COR-L47 (cell line): ENCODE measurements around the gene EPHA2.
"Not testable (repeated sequence)": the region's sequence is repeated elsewhere in the genome, so short reads cannot be mapped to it uniquely, and the experiment has no call there.

Source experiments
- DNase-seq: peaks from one replicate; lab custom pipeline; 2025; lab: John Stamatoyannopoulos, UW

The EPHA2 gene

DNA sequence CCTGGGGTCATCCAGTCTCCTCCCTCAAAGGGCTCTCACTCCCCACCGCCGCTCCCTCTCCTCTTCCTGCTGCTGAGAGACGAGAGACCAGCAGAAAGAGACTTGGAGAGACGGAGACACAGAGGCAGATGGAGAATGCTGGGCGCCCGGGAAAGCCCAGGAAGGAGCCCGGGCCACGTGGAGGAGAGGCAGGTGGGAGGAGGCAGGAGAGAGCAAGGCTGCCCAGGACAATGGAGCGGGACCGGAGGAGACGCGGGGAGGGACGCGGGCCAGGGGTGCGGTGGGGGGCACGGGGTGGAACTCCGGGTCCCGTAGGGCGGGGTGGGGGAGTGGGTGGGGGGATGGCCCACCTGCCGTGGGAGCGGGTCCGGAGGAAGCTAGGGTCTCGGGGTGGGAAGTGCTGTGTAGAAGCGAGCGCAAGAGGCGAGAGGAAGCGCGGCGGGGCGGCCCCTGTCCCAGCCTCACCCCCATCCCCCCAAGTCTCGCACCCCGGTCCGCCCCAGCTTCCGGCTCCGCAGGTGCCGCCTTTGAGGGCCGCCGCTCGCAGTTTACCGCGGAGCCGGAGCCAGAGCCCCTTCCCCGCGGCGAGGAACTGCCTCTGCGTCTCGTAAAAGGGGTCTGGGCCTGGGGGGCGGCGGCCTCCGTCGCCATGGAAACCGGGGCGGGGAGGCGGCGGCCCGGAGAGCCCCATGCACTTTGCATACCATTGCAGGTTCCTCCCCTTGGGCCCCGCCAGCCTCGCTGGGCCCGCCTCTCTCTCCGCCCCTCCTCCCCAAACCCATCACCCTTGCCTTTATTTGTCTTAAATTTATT, 11.7 kb upstream of the EPHA2 start:
- no peak for DNase-seq

DNA sequence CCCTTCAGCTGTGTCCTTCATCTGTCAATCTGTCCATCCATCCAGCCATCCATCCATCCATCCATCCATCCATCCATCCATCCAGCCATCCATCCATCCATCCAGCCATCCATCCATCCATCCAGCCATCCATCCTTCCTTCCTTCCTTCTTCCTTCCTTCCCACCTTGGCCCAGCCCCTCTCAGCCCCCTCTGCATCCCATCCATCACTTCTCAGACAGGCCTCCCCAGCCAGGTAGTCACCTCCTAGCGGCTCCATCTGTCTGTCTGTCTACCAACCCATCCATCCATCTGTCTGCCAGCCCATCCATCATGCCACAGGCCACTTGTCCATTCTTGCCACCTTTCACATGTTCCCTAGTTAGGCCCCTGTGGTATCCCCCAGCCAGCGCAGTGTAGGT, 10.2 kb upstream of the EPHA2 start:
- DNase-seq = no peak

DNA sequence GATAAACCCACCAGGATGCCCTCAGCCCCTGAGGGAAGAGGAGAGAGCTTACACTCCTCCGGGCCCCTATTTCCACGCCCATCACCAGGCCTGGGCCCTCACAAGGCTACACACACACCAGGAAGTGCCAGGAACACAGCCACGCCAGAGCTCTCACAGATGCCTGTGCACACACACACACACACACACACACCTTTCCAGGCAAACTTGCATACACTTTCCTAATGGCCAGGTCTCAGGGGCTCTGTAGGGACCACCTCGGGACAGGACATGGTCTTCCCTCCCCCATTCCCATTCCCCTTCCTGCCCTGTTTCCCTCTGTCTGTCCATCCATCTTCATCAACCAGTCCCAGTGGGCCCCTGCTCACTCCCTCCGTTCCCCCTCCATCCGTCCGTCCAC, 9.7 kb upstream of the EPHA2 start:
- DNase-seq = no peak

DNA sequence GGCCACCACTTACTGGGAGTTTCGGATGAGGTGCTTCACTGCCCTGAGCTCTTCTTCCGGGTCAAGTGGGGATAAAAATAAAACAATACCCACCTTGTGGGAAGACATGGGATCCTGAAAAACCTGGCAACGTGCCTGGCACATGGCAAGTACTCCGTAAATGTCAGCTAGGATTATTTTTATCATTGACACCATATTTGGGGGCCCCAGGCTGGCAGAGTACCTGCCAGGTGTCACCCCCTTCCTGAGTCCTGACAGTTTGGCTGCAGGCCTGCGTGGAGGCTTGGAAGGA, 9.2 kb upstream of the EPHA2 start:
- no peak for DNase-seq

DNA sequence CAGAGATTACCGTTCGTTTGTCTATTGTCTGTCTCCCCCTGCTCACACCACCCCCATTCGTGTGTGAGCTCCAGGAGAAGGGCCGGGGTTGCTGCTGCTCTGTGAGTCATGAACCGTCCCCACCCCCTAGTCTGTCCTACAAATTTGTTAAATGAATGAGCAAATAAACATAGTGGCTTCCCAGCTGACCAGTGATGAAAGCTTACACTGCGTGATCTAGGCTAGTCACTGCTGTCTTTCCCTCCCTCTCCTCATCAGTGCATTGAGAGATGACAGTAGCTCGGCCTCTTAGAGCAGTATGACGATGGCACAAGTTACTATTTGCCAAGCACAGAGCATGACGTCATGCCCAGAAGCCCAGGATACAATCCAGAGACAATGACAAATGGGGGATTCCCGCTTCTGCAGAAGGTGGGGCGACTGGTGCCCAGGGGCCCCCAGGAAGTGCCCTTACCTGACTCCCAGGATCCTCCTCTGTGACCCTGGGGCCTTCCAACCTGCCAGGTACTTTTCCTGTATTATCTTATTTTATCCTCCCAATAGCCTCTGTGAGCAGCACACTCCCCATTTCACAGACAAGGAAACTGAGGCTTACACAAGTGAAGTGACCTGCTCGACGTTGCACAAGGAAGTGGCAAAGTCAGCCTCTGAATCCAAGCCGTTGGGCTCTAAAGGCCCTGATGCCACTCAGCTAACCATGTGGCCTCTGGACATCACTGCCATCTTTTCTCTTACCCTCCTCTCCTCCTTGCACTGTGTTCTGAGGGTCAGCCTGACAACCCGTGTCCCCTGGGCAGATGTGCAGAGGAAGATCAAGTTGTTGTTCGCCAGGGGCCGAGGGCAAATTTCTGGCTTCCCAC, 8.6 kb upstream of the EPHA2 start:
- peak; percentile 87 for DNase-seq

DNA sequence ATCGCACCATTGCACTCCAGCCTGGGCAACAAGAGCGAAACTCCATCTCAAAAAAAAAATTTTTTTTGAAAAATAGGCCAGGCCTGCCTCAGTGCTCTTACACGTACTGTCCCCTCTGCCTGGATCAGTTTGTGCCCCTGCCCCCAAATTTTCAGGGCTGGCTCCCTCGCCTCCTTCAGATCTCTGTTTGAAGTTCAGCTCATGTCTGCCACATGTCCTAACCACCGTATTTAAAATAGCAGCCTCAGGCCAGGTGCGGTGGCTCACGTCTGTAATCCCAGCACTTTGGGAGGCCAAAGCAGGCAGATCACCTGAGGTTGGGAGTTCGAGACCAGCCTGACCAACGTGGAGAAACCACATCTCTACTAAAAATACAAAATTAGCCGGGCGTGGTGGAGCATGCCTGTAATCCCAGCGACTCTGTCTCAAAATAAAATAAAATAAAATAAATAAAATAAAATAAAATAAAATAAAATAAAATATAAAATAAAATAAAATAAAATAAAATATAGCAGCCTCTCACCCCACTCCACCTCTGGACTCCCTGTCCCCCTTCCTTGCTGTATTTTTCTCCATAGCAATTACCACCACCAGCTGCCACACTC, 7.8 kb upstream of the EPHA2 start:
- DNase-seq = not testable (repeated sequence)

DNA sequence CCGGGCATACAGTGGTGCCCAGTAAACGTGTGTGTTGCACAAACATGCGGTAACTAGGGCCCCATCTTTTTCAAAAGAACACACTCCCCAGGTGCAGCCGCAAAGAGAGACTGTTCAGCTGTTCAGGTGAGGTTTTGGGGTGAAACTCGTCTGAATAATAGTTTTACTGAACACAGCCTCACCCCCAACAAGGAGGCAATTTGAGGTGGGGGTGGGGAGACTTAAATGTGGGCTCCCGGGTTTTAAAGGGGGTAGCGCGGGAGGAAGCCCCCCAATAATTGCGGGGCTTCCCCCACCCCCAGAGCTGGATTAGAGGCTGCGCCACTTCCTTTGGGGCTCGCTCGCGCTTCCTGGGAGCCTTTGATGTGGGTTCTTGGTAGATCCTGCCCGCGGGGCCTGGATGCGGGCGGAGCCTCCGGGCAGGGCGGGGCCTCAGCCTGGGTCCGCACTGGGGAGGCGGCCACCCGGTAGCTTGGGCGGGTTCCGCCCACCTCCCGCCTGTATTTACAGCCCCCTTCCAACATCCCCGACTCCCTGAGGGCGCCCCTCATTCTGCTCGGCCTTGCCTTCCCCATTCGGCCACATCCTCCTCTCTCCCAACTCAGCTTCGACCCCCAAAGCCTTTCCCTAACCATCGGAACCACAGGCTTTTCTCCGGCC, 6.4 kb upstream of the EPHA2 start:
- DNase-seq = no peak

DNA sequence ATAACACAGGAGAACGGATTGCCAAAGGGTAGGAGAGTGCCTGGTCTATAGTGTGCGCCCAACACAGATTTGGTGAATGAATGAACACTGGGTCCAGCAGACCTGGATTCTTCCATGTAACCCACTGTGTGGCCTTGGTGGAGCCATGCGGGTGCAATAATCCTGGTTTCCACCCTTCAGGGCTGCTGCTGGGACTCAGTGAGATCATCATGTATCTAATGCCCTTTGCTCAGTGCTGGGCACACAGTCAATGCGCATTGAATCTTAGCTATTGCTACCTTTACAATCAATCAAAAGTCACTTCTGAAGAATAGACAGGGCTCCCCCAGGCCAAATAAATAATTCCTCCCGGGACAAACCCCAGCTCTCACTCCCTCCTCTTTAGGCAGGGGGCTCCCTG, 5.8 kb upstream of the EPHA2 start:
- no peak for DNase-seq

DNA sequence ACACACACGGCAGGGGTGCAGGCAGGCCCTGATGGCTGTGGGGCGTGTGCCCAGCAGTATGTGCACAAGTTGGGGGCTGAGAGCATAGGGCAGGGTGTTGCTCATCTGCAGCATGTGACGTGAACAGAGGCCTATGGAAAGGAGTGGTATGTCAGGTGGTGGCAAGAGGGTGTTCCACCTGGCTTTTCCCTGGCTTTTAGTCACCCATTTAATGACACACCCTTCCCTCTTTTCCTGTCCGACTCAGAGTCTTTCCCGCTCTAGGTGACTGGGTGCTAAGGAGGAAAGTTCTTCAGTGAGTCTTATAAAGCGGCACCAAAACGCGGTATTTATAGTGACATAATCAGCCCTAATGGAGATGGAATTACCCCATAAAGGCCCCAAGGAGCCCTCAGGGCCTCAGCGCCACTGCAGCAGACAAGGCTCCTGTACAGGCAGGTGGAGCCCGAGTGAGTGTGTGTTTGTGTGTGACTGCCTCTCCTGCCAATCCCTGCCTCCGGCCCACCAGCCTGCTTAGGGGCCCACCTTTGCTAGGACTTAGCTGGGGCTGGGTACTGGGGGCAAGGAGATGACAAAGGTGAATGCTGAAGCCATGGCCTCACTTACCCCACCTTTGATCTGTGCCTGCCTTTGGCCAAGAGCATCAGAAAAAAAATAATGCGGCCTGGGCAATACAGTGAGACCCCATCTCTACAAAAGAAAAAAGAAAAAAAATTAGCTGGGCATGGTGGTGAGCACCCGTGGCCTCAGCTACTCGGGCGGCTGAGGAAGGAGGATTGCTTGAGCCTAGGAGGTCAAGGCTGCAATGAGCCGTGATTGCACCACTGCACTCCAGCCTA, 3.3 kb upstream of the EPHA2 start:
- no peak for DNase-seq

DNA sequence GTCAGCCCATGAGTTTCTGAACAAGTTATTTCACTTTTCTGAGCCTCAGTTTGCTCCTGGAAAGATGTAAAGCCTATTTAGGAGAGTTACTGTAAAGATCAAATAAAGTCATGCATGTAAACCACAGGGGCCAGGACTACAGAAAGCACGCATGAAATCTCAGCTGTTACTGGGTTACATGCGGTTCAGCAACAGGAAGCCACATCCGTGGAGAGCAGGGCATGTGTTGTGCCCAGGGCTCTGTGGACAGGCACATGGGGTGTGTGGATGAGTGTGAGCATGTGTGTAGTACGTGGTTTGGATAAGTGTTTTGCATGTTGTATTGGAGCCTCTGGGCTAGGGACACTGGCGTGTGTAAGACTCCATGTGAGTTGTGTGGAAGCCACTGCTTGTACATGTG, 2.2 kb upstream of the EPHA2 start:
- no peak for DNase-seq

DNA sequence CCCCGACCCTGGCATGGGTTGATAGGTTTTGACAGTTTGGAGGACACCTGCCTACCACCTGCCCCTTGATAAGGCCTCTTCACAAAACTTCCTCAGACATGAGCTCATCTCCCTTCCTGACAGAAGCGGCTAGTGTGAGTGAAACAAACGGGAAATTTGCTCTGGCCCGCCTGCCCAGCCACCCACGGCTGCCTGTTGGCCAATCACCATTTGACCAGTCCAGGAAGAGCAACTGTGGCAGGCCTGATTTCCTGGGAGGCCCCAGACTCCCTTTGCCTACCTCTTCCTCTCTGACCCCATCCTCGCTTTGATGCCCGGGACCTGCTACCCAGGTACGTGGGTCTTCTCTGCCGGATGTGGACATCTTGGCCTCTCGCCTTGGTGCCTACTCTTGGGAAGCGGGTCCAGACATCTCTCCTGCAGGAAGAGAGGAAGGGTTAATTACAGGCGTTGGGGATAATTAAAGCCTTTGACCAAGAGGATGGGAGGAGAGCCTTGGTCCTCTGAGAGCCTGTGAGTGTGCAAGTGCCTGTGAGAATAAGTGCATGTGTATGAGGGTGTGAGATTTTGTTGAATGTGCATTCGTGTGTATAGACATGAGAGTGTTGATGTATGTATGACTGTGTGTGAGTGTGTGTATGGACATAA, 1.1 kb upstream of the EPHA2 start:
- DNase-seq = no peak

DNA sequence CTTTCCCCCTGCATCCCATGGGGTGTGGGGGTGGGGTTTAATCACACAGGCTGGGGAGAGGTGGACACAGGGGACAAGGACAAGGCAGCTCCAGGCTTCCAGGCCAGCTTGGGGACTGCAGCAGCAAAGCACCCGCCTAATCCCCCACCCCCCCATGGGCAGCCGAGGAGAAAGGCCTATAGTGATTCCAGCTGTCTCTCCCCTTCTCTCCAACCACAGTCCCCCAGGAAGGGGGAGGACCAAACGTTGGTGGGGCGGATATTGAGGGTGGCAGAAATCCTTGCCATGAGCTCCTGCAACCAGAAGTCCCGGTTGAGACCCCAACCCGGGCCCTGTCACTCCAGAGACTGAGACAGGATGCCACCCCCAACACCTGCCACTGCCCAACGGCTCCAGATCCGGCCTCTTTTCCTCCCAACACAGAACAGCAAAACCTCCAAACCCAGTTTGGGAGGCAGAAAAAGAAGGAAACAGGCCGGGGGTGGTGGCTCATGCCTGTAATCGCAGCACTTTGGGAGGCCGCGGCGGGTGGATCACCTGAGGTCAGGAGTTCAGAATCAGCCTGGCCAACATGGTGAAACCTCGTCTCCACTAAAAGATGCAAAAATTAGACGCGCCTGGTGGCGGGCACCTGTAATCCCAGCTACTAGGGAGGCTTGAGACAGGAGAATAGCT, 1.7 kb downstream of the EPHA2 start:
- DNase-seq = no peak

DNA sequence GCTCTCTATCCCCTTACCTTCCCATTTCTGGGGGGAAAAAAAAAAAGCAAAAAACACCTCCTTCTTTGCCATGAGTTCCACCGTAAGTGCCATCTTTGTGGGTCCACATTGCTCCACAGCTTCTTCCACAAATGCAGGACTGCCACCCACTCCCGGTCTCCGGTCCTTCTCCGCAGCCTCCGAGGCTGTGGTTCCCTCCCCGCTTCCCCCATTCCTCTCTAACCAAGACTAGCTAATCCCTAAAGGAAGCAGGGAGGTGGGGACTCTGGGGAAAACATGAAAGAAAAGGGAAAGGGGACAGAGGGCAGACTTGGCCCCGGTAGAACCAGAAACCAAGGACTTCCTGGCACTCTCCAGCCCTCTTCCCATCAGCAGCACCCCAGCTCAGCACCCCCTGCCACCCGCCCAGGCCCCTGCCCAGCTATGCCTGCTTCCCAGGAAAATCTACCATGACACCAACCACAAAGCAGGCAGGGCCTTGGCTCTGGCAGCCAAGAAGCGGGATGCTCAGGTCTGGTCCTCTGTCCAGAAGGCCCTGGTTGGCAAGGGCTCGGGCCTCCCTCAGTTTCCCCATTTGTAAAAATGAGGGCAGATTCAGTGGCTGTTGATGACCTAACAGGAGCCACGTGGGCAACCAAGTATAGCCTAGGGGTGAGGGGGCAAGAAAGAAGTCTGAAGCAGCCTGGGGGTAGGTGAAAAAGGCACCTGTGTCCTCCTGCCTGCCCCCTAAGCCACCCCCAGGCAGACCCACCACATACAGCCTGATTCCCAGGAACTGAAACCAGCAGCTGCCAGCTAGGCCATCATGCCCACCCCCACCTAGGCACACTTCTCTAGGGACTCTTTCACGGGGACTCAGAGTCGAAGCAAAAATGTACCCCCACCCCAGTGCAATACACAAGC, 2.5 kb downstream of the EPHA2 start:
- no peak for DNase-seq

DNA sequence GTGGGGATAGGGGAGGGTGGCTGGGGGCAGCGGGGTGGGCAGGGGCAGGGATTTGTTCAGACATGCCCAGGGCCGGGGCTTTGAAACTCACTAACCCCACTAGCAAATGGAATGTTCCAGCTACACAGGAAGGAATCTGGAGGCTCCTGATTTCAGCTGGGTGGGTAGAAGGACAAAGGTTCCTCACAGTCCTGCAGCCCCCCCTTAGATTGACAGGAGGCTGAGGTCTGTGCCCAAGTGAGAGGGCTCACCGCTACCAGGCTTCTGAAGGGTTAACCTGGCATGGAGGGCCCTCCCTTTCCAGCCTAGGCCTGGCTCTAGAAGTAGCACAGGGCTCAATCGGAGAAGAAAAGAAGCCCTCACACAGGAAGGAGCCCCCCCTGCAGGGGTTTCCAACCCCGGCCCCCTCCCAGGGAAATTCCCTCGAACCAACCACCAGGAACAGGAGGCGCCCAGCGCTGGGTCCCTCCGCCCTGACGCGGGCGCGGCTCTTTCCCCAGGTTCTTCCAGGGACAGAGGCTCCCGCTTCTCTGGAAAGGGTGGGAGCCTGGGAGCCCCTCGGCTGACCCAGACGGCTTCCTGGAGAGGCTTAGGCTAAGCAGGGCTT, 3.3 kb downstream of the EPHA2 start:
- DNase-seq = no peak

DNA sequence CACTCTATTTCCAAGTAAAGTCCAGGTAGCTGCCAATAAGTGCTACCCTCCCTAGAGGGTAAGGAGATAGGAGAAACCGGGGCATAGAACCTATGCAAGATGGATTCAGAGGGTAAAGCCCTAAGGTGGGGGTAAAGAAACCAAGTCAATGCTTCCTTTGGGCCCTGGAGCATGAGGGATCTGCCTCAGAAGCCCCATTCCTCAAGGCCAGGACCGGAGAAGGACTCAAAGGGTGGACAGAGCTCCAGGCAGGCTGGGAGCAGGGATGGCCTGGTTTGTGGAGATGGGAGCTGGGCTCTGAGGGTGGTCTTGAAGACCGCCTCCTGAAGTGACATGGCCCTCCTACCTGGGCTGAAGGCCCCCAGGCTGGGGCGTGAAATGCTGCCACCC, 3.9 kb downstream of the EPHA2 start:
- DNase-seq = no peak

DNA sequence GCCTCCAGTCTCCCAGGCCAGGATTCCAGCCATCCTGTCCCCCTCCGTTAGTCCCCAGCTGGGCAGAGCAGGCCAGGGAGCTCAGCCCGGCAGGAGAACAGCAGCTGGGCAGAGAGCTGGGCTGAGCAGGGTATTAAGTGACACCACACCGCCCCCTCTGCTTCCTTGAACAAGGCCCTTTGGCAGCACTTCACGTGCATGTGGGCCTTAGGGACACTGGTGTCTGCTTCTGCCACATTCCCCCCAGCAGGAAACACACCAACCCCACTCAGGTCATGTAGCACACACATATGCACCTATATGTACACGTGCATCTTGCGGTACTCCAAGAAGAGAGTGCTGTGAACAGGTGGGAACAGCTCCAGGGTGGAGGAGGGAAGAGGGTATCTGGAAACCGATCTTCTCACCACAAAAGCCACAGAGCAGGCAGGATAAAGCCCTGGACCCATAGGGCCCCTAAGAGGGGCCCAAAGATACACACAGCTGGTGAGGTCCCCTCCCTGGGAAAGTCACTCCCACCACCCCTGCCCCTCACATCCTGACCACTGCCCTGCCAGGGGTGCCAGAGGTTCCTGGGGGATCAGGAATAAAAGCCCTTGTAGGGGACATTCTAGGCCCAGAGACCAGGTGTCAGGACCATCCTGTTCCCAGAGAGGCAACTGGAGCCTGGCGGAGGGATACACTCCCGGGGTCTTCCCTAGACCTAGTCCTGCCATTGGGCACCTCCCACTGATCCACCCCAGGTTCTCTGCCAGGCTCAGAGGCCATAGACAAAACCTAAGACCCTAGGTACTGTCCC, 4.5 kb downstream of the EPHA2 start:
- peak; percentile 20 for DNase-seq

DNA sequence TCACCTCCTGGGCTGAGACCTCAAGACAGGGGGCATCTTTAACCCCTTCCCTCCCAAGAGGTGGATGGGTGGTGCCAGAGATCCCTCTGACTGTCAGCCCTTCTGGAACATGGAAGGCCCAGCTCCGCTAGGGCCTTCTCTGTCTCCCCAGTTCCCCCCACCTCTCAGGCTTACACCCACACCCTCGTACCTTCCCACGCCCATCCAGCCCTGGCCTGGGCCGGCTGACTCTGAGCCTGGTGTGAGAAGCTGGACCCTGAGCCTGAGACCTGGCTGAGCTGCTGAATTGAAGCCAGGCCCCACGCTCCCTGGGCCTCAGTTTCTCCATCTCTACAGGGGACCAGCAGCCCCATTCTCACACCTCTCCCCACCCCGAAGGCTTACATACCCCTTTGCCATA, 5.4 kb downstream of the EPHA2 start:
- DNase-seq = no peak
